ENCODE results near the gene SMIM17.

Gene SMIM17

GRCh38 chr19:56625708-56626107 lies 17.3 kb upstream of the SMIM17 start:
- no peak for TF ChIP-seq CTCF (IDR thresholded peaks at IDR 0.05; ENCODE audit: unreplicated experiment in 3 of 3)
- Mint-ChIP-seq H3K27ac (no peak overlapping the region), H3K4me1 (no peaks in the 10 kb centered on the region), H3K9me3 (peaks cover 73% of the 10 kb centered on the region), H3K36me3 (ENCODE audit: low read depth) (peaks cover 92% of the 10 kb centered on the region), H3K27me3 (ENCODE audit: low read depth) (peaks cover 7% of the 10 kb centered on the region), H3K4me3 (no peak overlapping the region)

GRCh38 chr19:56633021-56633420 lies 9.9 kb upstream of the SMIM17 start:
- Mint-ChIP-seq H3K27ac (no peak overlapping the region), H3K9me3 (peaks cover 72% of the 10 kb centered on the region), H3K27me3 (ENCODE audit: low read depth) (no peaks in the 10 kb centered on the region), H3K4me1 (no peaks in the 10 kb centered on the region), H3K4me3 (no peak overlapping the region), H3K36me3 (ENCODE audit: low read depth) (peaks cover 50% of the 10 kb centered on the region)
- no peak for TF ChIP-seq CTCF (IDR thresholded peaks at IDR 0.05; ENCODE audit: unreplicated experiment in 3 of 3)

- no peaks in the 10 kb centered on the region for H3K4me1 Mint-ChIP-seq
- H3K4me3 Mint-ChIP-seq: no peak overlapping the region
- no peak overlapping the region for H3K27ac Mint-ChIP-seq
- no peak for TF ChIP-seq CTCF (IDR thresholded peaks at IDR 0.05; ENCODE audit: unreplicated experiment in 3 of 3)
- peaks cover 29% of the 10 kb centered on the region for H3K36me3 Mint-ChIP-seq (ENCODE audit: low read depth)
- peaks cover 53% of the 10 kb centered on the region for H3K9me3 Mint-ChIP-seq
- H3K27me3 Mint-ChIP-seq (ENCODE audit: low read depth): no peaks in the 10 kb centered on the region
These were observed 4.9 kb upstream of the SMIM17 start for GRCh38 chr19:56637976-56638555.

GRCh38 chr19:56639217-56639616 lies 3.7 kb upstream of the SMIM17 start:
- no peaks in the 10 kb centered on the region for H3K27me3 Mint-ChIP-seq (ENCODE audit: low read depth)

GRCh38 chr19:56643460-56643955 lies 549 bp downstream of the SMIM17 start:
- H3K4me1 Mint-ChIP-seq: no peaks in the 10 kb centered on the region
- H3K9me3 Mint-ChIP-seq: peaks cover 64% of the 10 kb centered on the region
- H3K36me3 Mint-ChIP-seq (ENCODE audit: low read depth): peaks cover 38% of the 10 kb centered on the region
- no peak overlapping the region for H3K4me3 Mint-ChIP-seq
- no peak for TF ChIP-seq CTCF (IDR thresholded peaks at IDR 0.05; ENCODE audit: unreplicated experiment in 3 of 3)
- no peaks in the 10 kb centered on the region for H3K27me3 Mint-ChIP-seq (ENCODE audit: low read depth)
- no peak overlapping the region for H3K27ac Mint-ChIP-seq

More at GRCh38 chr19:56639217-56639616, 3.7 kb upstream of the SMIM17 start:
- no peak for TF ChIP-seq CTCF (IDR thresholded peaks at IDR 0.05; ENCODE audit: unreplicated experiment in 3 of 3)
- Mint-ChIP-seq H3K4me3 (no peak overlapping the region), H3K27ac (no peak overlapping the region), H3K9me3 (peaks cover 51% of the 10 kb centered on the region), H3K4me1 (no peaks in the 10 kb centered on the region), H3K36me3 (ENCODE audit: low read depth) (peaks cover 28% of the 10 kb centered on the region)

- Mint-ChIP-seq H3K4me1 (no peaks in the 10 kb centered on the region), H3K27me3 (ENCODE audit: low read depth) (no peaks in the 10 kb centered on the region), H3K36me3 (ENCODE audit: low read depth) (peaks cover 1% of the 10 kb centered on the region), H3K9me3 (peaks cover 67% of the 10 kb centered on the region), H3K4me3 (no peak overlapping the region), H3K27ac (no peak overlapping the region)
- no peak for TF ChIP-seq CTCF (IDR thresholded peaks at IDR 0.05; ENCODE audit: unreplicated experiment in 3 of 3)
These were observed 11.2 kb downstream of the SMIM17 start for GRCh38 chr19:56654151-56654550.
